ENCODE measurements around the gene F12. TPM values are rescaled to one million over a fixed set of nuclear protein-coding genes. Genes with fewer than 3 reads are reported as not detected.
A peak's percentile ranks its signal among the peaks of the same experiment; 100 is the strongest.

The F12 gene
- total RNA-seq, 1 experiment from 2014 or later, result 16.5 TPM

- ChIA-PET POLR2A (interaction anchor here (1.8 to 17.7 kb wide), 2 partner anchors 9 to 10 kb away, joined by 9 to 217 read pairs; partner anchors contain the start of gene GRK6), CTCF (interaction anchor here (0.5 to 3.3 kb wide), 6 partner anchors 14 to 48 kb away, joined by 3 to 11 read pairs (median 7); no protein-coding TSS in a partner anchor)
- H3K9me3 Mint-ChIP-seq (ENCODE audit: unreplicated experiment), result no peaks in the 10 kb centered on the region
- DNase-seq (ENCODE audit: unreplicated experiment), result no peak
- BruUV-seq (replicated peaks), result no TSS peak
- intact Hi-C loops (cut with micrococcal nuclease), result no loop called here
- H3K27ac Mint-ChIP-seq (ENCODE audit: low read depth, unreplicated experiment), result no peak overlapping the region
- H3K36me3 Mint-ChIP-seq (ENCODE audit: insufficient read depth, unreplicated experiment), result peaks cover 77% of the 10 kb centered on the region
- peaks cover 10% of the 10 kb centered on the region for H3K4me1 Mint-ChIP-seq (ENCODE audit: insufficient read depth, unreplicated experiment)
- no peaks in the 10 kb centered on the region for H3K27me3 Mint-ChIP-seq (ENCODE audit: insufficient read depth, unreplicated experiment)
- H3K4me3 Mint-ChIP-seq (ENCODE audit: unreplicated experiment), result no peak overlapping the region
- TF ChIP-seq CTCF (IDR thresholded peaks at IDR 0.05; ENCODE audit: unreplicated experiment), result no peak
These were observed 29.1 kb upstream of the F12 start for GRCh38 chr5:177438468-177438867.

- Mint-ChIP-seq H3K4me3 (ENCODE audit: unreplicated experiment) (no peak overlapping the region), H3K4me1 (ENCODE audit: insufficient read depth, unreplicated experiment) (peaks cover 10% of the 10 kb centered on the region), H3K27ac (ENCODE audit: low read depth, unreplicated experiment) (no peak overlapping the region), H3K9me3 (ENCODE audit: unreplicated experiment) (no peaks in the 10 kb centered on the region), H3K36me3 (ENCODE audit: insufficient read depth, unreplicated experiment) (peaks cover 79% of the 10 kb centered on the region), H3K27me3 (ENCODE audit: insufficient read depth, unreplicated experiment) (no peaks in the 10 kb centered on the region)
- ChIA-PET POLR2A (interaction anchor here (1.4 to 17.7 kb wide), 3 partner anchors 8 to 12 kb away, joined by 5 to 217 read pairs (median 5); partner anchors contain the start of gene GRK6), CTCF (interaction anchor here (0.6 to 3.3 kb wide), 4 partner anchors 12 to 123 kb away, joined by 3 to 11 read pairs (median 4); no protein-coding TSS in a partner anchor)
- no peak for TF ChIP-seq CTCF (IDR thresholded peaks at IDR 0.05; ENCODE audit: unreplicated experiment)
- no TSS peak for BruUV-seq (replicated peaks)
- no peak for DNase-seq (ENCODE audit: unreplicated experiment)
- intact Hi-C loops (cut with micrococcal nuclease), result no loop called here
These were observed 28.3 kb upstream of the F12 start for GRCh38 chr5:177437623-177438022.

- Mint-ChIP-seq H3K4me1 (ENCODE audit: insufficient read depth, unreplicated experiment) (peaks cover 12% of the 10 kb centered on the region), H3K9me3 (ENCODE audit: unreplicated experiment) (no peaks in the 10 kb centered on the region), H3K27ac (ENCODE audit: low read depth, unreplicated experiment) (no peak overlapping the region), H3K36me3 (ENCODE audit: insufficient read depth, unreplicated experiment) (peaks cover 73% of the 10 kb centered on the region), H3K4me3 (ENCODE audit: unreplicated experiment) (no peak overlapping the region), H3K27me3 (ENCODE audit: insufficient read depth, unreplicated experiment) (no peaks in the 10 kb centered on the region)
- BruUV-seq (replicated peaks), result TSS peak; percentile 3
- intact Hi-C loops (cut with micrococcal nuclease), result no loop called here
- TF ChIP-seq CTCF (IDR thresholded peaks at IDR 0.05; ENCODE audit: unreplicated experiment), result no peak
- ChIA-PET CTCF (interaction anchor here (1.4 to 1.8 kb wide), 3 partner anchors 16 to 65 kb away, joined by 4 to 5 read pairs (median 5); no protein-coding TSS in a partner anchor), POLR2A (interaction anchor here (1.5 to 17.7 kb wide), 2 partner anchors 7 to 10 kb away, joined by 5 to 217 read pairs; partner anchors contain the start of gene GRK6)
- DNase-seq (ENCODE audit: unreplicated experiment), result no peak
These were observed 26.6 kb upstream of the F12 start for GRCh38 chr5:177435847-177436536.

- intact Hi-C loops (cut with micrococcal nuclease), result no loop called here
- H3K4me1 Mint-ChIP-seq (ENCODE audit: insufficient read depth, unreplicated experiment), result peaks cover 20% of the 10 kb centered on the region
- no peaks in the 10 kb centered on the region for H3K27me3 Mint-ChIP-seq (ENCODE audit: insufficient read depth, unreplicated experiment)
- no peak overlapping the region for H3K27ac Mint-ChIP-seq (ENCODE audit: low read depth, unreplicated experiment)
- no peaks in the 10 kb centered on the region for H3K9me3 Mint-ChIP-seq (ENCODE audit: unreplicated experiment)
- no peak overlapping the region for H3K4me3 Mint-ChIP-seq (ENCODE audit: unreplicated experiment)
- CTCF ChIA-PET, result interaction anchor here (1.2 to 1.8 kb wide), 2 partner anchors 11 to 31 kb away, joined by 5 to 6 read pairs; no protein-coding TSS in a partner anchor
- H3K36me3 Mint-ChIP-seq (ENCODE audit: insufficient read depth, unreplicated experiment), result peaks cover 79% of the 10 kb centered on the region
- no peak for DNase-seq (ENCODE audit: unreplicated experiment)
- no TSS peak for BruUV-seq (replicated peaks)
- POLR2A ChIA-PET, result interaction anchor here (12.5 kb wide), 1 partner anchor 10 kb away, joined by 217 read pairs; the partner anchor contains the start of gene PRR7
- no peak for TF ChIP-seq CTCF (IDR thresholded peaks at IDR 0.05; ENCODE audit: unreplicated experiment)
These were observed 25.8 kb upstream of the F12 start for GRCh38 chr5:177434942-177435738.
